Prostate gland (tissue), 2 donors: ENCODE results near the gene RBM39. TPM values are rescaled to one million over a fixed set of nuclear protein-coding genes. Genes with fewer than 3 reads are reported as not detected.
"Not testable (repeated sequence)": the region's sequence is repeated elsewhere in the genome, so short reads cannot be mapped to it uniquely, and the experiment has no call there.

Experiments
- DNase-seq: peaks from one replicate; pipeline ENCODE4 v3.0.0-alpha.2; 2019; ENCODE audit warnings: low spot score
- H3K27ac ChIP-seq, 2 donors: fragments of 200-600 bp; sonication (generic); 2 replicates each; pipeline ENCODE4 v1.5.1; 2017 to 2019
- H3K27me3 ChIP-seq: fragments of 200-600 bp; sonication (generic); replicated peaks from 2 replicates; pipeline ENCODE4 v1.5.1; 2019; ENCODE audit not compliant: insufficient read depth
- H3K36me3 ChIP-seq, 2 donors: fragments of 200-600 bp; sonication (generic); 1 replicate in 1 of 2; 2 replicates in 1 of 2; pipeline versions ENCODE4 v1.5.1 to v1.8.1; 2017 to 2019
- H3K4me1 ChIP-seq: fragments of 200-600 bp; sonication (generic); replicated peaks from 2 replicates; pipeline ENCODE4 v1.5.1; 2019
- H3K4me3 ChIP-seq, 2 donors: fragments of 200-600 bp; sonication (generic); 2 replicates each; pipeline ENCODE4 v1.5.1; 2017 to 2019
- H3K9me3 ChIP-seq: fragments of 200-600 bp; sonication (generic); 2 replicates; pipeline ENCODE4 v1.5.1; 2017
- CTCF ChIP-seq, 4 experiments: fragments of 200-600 bp in 2 of 4; fragments of 450-650 bp in 2 of 4; sonication (generic) in 2 of 4; IDR thresholded peaks; 1 replicate in 3 of 4; 2 replicates in 1 of 4; pipeline ENCODE4 v1.5.1; 2016 to 2019; ENCODE audit warnings: antibody characterized with exemption in 4 of 4, mild to moderate bottlenecking in 2 of 4, moderate library complexity in 2 of 4
- POLR2A ChIP-seq: fragments of 450-650 bp; IDR thresholded peaks from one replicate; pipeline ENCODE4 v1.6.1; 2016; ENCODE audit warnings: antibody characterized with exemption, mild to moderate bottlenecking
- POLR2AphosphoS5 ChIP-seq: sonication (generic); formaldehyde crosslinking; IDR thresholded peaks from one replicate; pipeline ENCODE4 v1.6.1; 2017; ENCODE audit warnings: antibody characterized with exemption
- WGBS: methylation state at CpG from one replicate; pipeline ENCODE4 v1.1.5; 2018; 5-methylcytosine and 5-hydroxymethylcytosine counted together
- intact Hi-C: fragments of 100-400 bp; cut with DNase I; formaldehyde crosslinking; loops from one replicate; pipeline ENCODE4 v1.14.2; 2022
- total RNA-seq, 2 donors: library from RNA; depleted of rRNA; stranded (reverse); fragments of >200 nt; gene quantifications; one replicate each; pipeline ENCODE4 v1.1.0, GENCODE V29; 2016

The RBM39 gene
- 100 to 1,000 TPM; 228 to 235 TPM for total RNA-seq

- peaks cover 6% of the 10 kb centered on the region for H3K4me1 ChIP-seq
- intact Hi-C loops = loop anchor here (2.0 to 5.0 kb wide), 3 partner anchors 27 to 140 kb away; no protein-coding TSS in a partner anchor
- TF ChIP-seq POLR2AphosphoS5 (peak; percentile 96), CTCF (IDR thresholded peaks at IDR 0.05) (peak; percentile 41 to 84 (median 59)), POLR2A (peak; percentile 88)
- peak within 1 kb of the TSS; percentile 71 to 79 for H3K4me3 ChIP-seq
- H3K27me3 ChIP-seq = no peaks in the 10 kb centered on the region
- H3K36me3 ChIP-seq = no peaks in the 10 kb centered on the region
- DNase-seq = peak; percentile 100
- WGBS = under 1% methylated on average over 66 of the region's 66 CpGs
- peak within 1 kb of the TSS; percentile 98 to 99 for H3K27ac ChIP-seq
- no peaks in the 10 kb centered on the region for H3K9me3 ChIP-seq
Measured at GRCh38 chr20:35741892-35742740, at the start of gene RBM39. TSS of gene RBM39 (minus strand) at chr20:35742260. CDS start at chr20:35740874, 1,386 bp downstream.

GRCh38 chr20:35791821-35792220, 49.8 kb upstream of the RBM39 start:
- Histone ChIP-seq H3K36me3 (no peaks in the 10 kb centered on the region), H3K4me1 (no peaks in the 10 kb centered on the region), H3K9me3 (no peaks in the 10 kb centered on the region), H3K27ac (no peak overlapping the region), H3K4me3 (no peak overlapping the region), H3K27me3 (no peaks in the 10 kb centered on the region)
- intact Hi-C loops = no loop called here
- TF ChIP-seq POLR2A (no peak), CTCF (IDR thresholded peaks at IDR 0.05) (no peak), POLR2AphosphoS5 (no peak)
- WGBS = 78% methylated on average over 3 of the region's 3 CpGs
- DNase-seq = no peak

- Histone ChIP-seq H3K9me3 (no peaks in the 10 kb centered on the region), H3K27ac (no peak overlapping the region), H3K4me1 (no peaks in the 10 kb centered on the region), H3K4me3 (no peak overlapping the region), H3K27me3 (no peaks in the 10 kb centered on the region), H3K36me3 (no peaks in the 10 kb centered on the region)
- over 99% methylated on average over 5 of the region's 5 CpGs for WGBS
- no peak for DNase-seq
- intact Hi-C loops = no loop called here
- TF ChIP-seq CTCF (IDR thresholded peaks at IDR 0.05) = no peak
- TF ChIP-seq POLR2AphosphoS5 = no peak
- no peak for TF ChIP-seq POLR2A
Measured at GRCh38 chr20:35791097-35791496, 49.0 kb upstream of the RBM39 start.

GRCh38 chr20:35788796-35789195, 46.7 kb upstream of the RBM39 start:
- Histone ChIP-seq H3K27ac (no peak overlapping the region), H3K9me3 (no peaks in the 10 kb centered on the region), H3K4me1 (no peaks in the 10 kb centered on the region), H3K36me3 (no peaks in the 10 kb centered on the region), H3K4me3 (no peak overlapping the region), H3K27me3 (no peaks in the 10 kb centered on the region)
- WGBS = 94% methylated on average over 4 of the region's 4 CpGs
- DNase-seq = no peak
- TF ChIP-seq POLR2AphosphoS5 (no peak), POLR2A (no peak), CTCF (IDR thresholded peaks at IDR 0.05) (no peak)
- intact Hi-C loops = no loop called here

- DNase-seq, intact Hi-C loops, H3K4me3 ChIP-seq, H3K27ac ChIP-seq, H3K36me3 ChIP-seq, H3K4me1 ChIP-seq, H3K27me3 ChIP-seq, H3K9me3 ChIP-seq: not testable (repeated sequence)
- 94% methylated on average over 4 of the region's 4 CpGs for WGBS
Measured at GRCh38 chr20:35785541-35785940, 43.5 kb upstream of the RBM39 start.

GRCh38 chr20:35783811-35784210, 41.8 kb upstream of the RBM39 start:
- H3K27me3 ChIP-seq, H3K36me3 ChIP-seq, H3K9me3 ChIP-seq, H3K4me3 ChIP-seq, intact Hi-C loops, H3K4me1 ChIP-seq, DNase-seq, H3K27ac ChIP-seq: not testable (repeated sequence)
- WGBS = 97% methylated on average over 12 of the region's 12 CpGs
